Keratinocyte (primary cell): Measurements from ENCODE around the gene STRADA. TPM values are rescaled to one million over a fixed set of nuclear protein-coding genes. Genes with fewer than 3 reads are reported as not detected.

Source experiments
- DNase-seq: peaks from one replicate; pipeline ENCODE4 v3.0.0-alpha.2; 2011; ENCODE audit warnings: low read depth, missing footprints, low spot score
- FAIRE-seq: peaks from 2 replicates; lab custom pipeline; 2011; peaks lifted over from hg19 to GRCh38; lab: Jason Lieb, UNC
- H2AFZ ChIP-seq: 2 replicates; pipeline ENCODE4 v1.6.0; 2012; ENCODE audit warnings: low read length, control low read depth, inconsistent platforms; ENCODE audit not compliant: control insufficient read depth
- H3K27ac ChIP-seq: 2 replicates; pipeline ENCODE4 v1.5.1; 2011; ENCODE audit warnings: low read length; ENCODE audit not compliant: control insufficient read depth, insufficient read depth
- H3K27me3 ChIP-seq: 3 replicates; pipeline ENCODE4 v1.6.0; 2011; ENCODE audit warnings: low read length; ENCODE audit not compliant: control insufficient read depth, insufficient read depth; ENCODE audit errors: extremely low read depth
- H3K36me3 ChIP-seq, 2 experiments: 2 replicates in 1 of 2; 3 replicates in 1 of 2; pipeline ENCODE4 v1.5.1; 2011; ENCODE audit warnings: low read length in 2 of 2, mild to moderate bottlenecking in 1 of 2; ENCODE audit not compliant: control insufficient read depth in 2 of 2, insufficient read depth in 2 of 2; ENCODE audit errors: extremely low read depth in 1 of 2
- H3K4me1 ChIP-seq: 3 replicates; pipeline ENCODE4 v1.5.1; 2011; ENCODE audit warnings: low read length; ENCODE audit not compliant: control insufficient read depth, insufficient read depth; ENCODE audit errors: extremely low read depth
- H3K4me2 ChIP-seq: 3 replicates; pipeline ENCODE4 v1.6.0; 2011; ENCODE audit warnings: low read depth, low read length; ENCODE audit not compliant: control insufficient read depth, insufficient read depth; ENCODE audit errors: extremely low read depth
- H3K4me3 ChIP-seq, 3 experiments: fragments of 200-600 bp in 1 of 3; sonication (generic) in 1 of 3; 2 replicates in 2 of 3; 3 replicates in 1 of 3; pipeline ENCODE4 v1.5.1; 2011 to 2016; ENCODE audit warnings: low read length in 3 of 3, mild to moderate bottlenecking in 3 of 3, control low read depth in 2 of 3, inconsistent platforms in 1 of 3, low read depth in 1 of 3, mixed read lengths in 1 of 3, mixed run types in 1 of 3, moderate library complexity in 1 of 3; ENCODE audit not compliant: control insufficient read depth in 2 of 3, insufficient read depth in 2 of 3; ENCODE audit errors: extremely low read depth in 1 of 3
- H3K79me2 ChIP-seq: 2 replicates; pipeline ENCODE4 v1.6.0; 2012; ENCODE audit warnings: low read length; ENCODE audit not compliant: control insufficient read depth, insufficient read depth
- H3K9ac ChIP-seq: 3 replicates; pipeline ENCODE4 v1.6.0; 2011; ENCODE audit warnings: low read length; ENCODE audit not compliant: control insufficient read depth, insufficient read depth; ENCODE audit errors: extremely low read depth
- H3K9me1 ChIP-seq: 3 replicates; pipeline ENCODE4 v1.6.0; 2011; ENCODE audit warnings: low read length; ENCODE audit not compliant: control insufficient read depth, insufficient read depth; ENCODE audit errors: extremely low read depth
- H3K9me3 ChIP-seq: 2 replicates; pipeline ENCODE4 v1.5.1; 2012; ENCODE audit warnings: low read depth, low read length; ENCODE audit not compliant: control insufficient read depth
- H4K20me1 ChIP-seq: 3 replicates; pipeline ENCODE4 v1.6.0; 2011; ENCODE audit warnings: low read length; ENCODE audit not compliant: control insufficient read depth, insufficient read depth; ENCODE audit errors: extremely low read depth
- CTCF ChIP-seq, 3 experiments: IDR thresholded peaks in 1 of 3; conservative IDR thresholded peaks in 1 of 3; optimal IDR thresholded peaks in 1 of 3; 2 replicates in 2 of 3; 3 replicates in 1 of 3; pipeline versions ENCODE3 to v1.5.1; 2011; ENCODE audit warnings: low read length in 3 of 3, mild to moderate bottlenecking in 3 of 3, moderate library complexity in 2 of 3, control low read depth in 1 of 3, inconsistent platforms in 1 of 3; ENCODE audit not compliant: insufficient read depth in 2 of 3; ENCODE audit errors: extremely low read depth in 1 of 3
- EZH2 ChIP-seq: IDR thresholded peaks from one replicate; pipeline ENCODE4 v1.6.1; 2012; ENCODE audit warnings: inconsistent platforms, mild to moderate bottlenecking, low read length, moderate library complexity
- dilution Hi-C: fragments of 300-500 bp; cut with MboI; formaldehyde crosslinking; loops from one replicate; pipeline ENCODE4 v1.7.0; 2020; ENCODE audit warnings: low sequenced_read_pairs; ENCODE audit not compliant: extremely low pct_ligation_motif_present
- polyA plus RNA-seq, 5 experiments: library from polyadenylated mRNA; depleted of rRNA in 3 of 5; stranded (reverse) in 3 of 5; stranded (forward) in 1 of 5; unstranded in 1 of 5; fragments of >200 nt; gene quantifications; 1 replicate in 1 of 5; 2 replicates in 3 of 5; 3 replicates in 1 of 5; pipeline versions ENCODE4 v1.2.1 to v1.2.3, GENCODE V29; 2011 to 2012; ENCODE audit warnings: missing spikeins in 2 of 5, low read depth in 1 of 5, low replicate concordance in 1 of 5

Gene STRADA
- polyA plus RNA-seq, 1 donor (not counting 4 experiments of a cell fraction or from before 2014, with no cell fraction given): 25.9 TPM

- H3K27me3 ChIP-seq: no peaks in the 10 kb centered on the region
- peaks cover 9% of the 10 kb centered on the region for H3K79me2 ChIP-seq
- no peak overlapping the region for H3K4me2 ChIP-seq
- H3K27ac ChIP-seq: no peak overlapping the region
- no peak overlapping the region for H3K9ac ChIP-seq
- H3K36me3 ChIP-seq: peaks cover 24 to 31% of the 10 kb centered on the region in 2 experiments
- FAIRE-seq (no peak), DNase-seq (no peak)
- no peaks in the 10 kb centered on the region for H3K9me3 ChIP-seq
- H3K4me1 ChIP-seq: no peaks in the 10 kb centered on the region
- H4K20me1 ChIP-seq: no peaks in the 10 kb centered on the region
- dilution Hi-C loops: no loop called here
- H3K4me3 ChIP-seq: no peak overlapping the region
- TF ChIP-seq CTCF (optimal IDR thresholded peaks at IDR 0.05 in 1 of 3, IDR thresholded peaks at IDR 0.05 in 1 of 3, conservative IDR thresholded peaks at IDR 0.05 in 1 of 3; ENCODE audit: extremely low read depth in 1 of 3, insufficient read depth in 2 of 3, low read length in 3 of 3) (no peak), EZH2 (no peak)
- no peaks in the 10 kb centered on the region for H3K9me1 ChIP-seq
- H2AFZ ChIP-seq: no peak overlapping the region
These were observed 19.4 kb upstream of the STRADA start for GRCh38 chr17:63760771-63761539.

GRCh38 chr17:63758428-63758827 is 16.8 kb upstream of the STRADA start:
- dilution Hi-C loops: no loop called here
- Histone ChIP-seq H3K9me1 (no peaks in the 10 kb centered on the region), H3K36me3 (peaks cover 26 to 38% of the 10 kb centered on the region in 2 experiments), H3K4me3 (no peak overlapping the region), H3K4me1 (no peaks in the 10 kb centered on the region), H4K20me1 (no peaks in the 10 kb centered on the region), H3K9ac (no peak overlapping the region), H3K27me3 (no peaks in the 10 kb centered on the region), H3K9me3 (no peaks in the 10 kb centered on the region), H2AFZ (no peak overlapping the region), H3K79me2 (no peaks in the 10 kb centered on the region), H3K27ac (no peak overlapping the region), H3K4me2 (no peak overlapping the region)
- DNase-seq: no peak
- no peak for FAIRE-seq
- no peak for TF ChIP-seq CTCF (optimal IDR thresholded peaks at IDR 0.05 in 1 of 3, IDR thresholded peaks at IDR 0.05 in 1 of 3, conservative IDR thresholded peaks at IDR 0.05 in 1 of 3; ENCODE audit: extremely low read depth in 1 of 3, insufficient read depth in 2 of 3, low read length in 3 of 3)
- no peak for TF ChIP-seq EZH2
